ENCODE results near the gene ASZ1.

The ASZ1 gene

DNA sequence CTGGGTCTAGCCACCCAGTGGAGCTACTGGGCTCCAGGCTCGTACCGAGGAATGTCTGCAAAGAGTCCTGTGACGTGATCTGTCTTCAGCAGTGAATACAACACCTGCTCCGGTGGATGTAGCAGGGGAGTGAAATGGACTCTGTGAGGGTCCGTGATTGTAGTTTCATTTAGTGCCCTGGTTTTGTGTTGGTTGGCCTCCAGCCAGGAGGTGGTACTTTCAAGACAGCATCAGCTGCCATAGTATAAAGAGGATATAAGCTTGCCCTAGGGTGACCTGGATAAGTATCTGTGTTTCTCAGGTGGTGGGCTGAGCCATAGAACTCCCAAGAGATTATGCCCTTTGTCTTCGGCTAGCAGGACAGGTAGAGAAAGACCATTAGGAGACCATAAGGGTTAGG lies 79.8 kb downstream of the ASZ1 start:
- TF ChIP-seq, protein P1, sequence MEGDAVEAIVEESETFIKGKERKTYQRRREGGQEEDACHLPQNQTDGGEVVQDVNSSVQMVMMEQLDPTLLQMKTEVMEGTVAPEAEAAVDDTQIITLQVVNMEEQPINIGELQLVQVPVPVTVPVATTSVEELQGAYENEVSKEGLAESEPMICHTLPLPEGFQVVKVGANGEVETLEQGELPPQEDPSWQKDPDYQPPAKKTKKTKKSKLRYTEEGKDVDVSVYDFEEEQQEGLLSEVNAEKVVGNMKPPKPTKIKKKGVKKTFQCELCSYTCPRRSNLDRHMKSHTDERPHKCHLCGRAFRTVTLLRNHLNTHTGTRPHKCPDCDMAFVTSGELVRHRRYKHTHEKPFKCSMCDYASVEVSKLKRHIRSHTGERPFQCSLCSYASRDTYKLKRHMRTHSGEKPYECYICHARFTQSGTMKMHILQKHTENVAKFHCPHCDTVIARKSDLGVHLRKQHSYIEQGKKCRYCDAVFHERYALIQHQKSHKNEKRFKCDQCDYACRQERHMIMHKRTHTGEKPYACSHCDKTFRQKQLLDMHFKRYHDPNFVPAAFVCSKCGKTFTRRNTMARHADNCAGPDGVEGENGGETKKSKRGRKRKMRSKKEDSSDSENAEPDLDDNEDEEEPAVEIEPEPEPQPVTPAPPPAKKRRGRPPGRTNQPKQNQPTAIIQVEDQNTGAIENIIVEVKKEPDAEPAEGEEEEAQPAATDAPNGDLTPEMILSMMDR (IDR thresholded peaks at IDR 0.05; ENCODE audit: low read depth, low read length): no peak

DNA sequence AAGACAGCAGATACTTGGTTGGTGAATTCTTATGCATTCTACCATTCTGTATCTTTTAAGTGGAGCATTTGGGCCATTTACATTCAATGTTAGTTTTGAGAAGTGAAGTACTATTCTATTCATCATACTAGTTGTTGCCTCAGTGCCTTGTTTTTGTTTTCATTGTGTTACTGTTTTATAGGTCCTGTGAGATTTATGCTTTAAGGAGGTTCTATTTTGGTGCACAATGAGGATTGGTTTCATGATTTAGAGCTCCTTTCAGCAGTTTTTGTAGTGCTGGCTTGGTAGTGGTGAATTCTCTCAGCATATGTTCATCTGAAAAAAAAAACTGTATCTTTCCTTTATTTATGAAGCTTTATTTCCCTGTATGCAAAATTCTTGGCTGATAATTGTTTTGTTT lies 81.1 kb downstream of the ASZ1 start:
- no peak overlapping the region for H3K4me3 ChIP-seq (ENCODE audit: low read depth, low read length)
- TF ChIP-seq, protein P1 (IDR thresholded peaks at IDR 0.05; ENCODE audit: low read depth, low read length): no peak

More for the DNA sequence above, 79.8 kb downstream of the ASZ1 start:
- H3K4me3 ChIP-seq (ENCODE audit: low read depth, low read length): no peak overlapping the region

DNA sequence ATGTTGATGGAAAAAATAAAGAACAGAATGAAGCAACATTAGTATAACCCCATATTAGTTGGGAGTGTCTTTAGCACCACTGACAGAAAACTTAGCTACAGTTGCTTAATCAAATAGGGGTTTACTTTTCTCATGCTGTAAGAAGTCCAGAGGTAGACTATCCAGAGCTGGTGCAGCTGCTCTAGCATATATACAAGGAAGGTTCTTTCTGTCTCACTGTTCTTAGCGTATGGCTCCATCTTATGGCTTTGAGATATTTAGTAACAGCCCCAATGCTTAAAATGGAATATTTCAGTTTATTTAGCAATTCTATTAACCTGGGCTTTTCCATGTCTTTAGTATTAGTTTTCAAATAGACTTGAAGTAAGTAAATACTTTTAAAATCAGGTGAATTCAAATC lies 89.3 kb downstream of the ASZ1 start:
- no peak overlapping the region for H3K4me3 ChIP-seq (ENCODE audit: low read depth, low read length)
- TF ChIP-seq, protein P1 (IDR thresholded peaks at IDR 0.05; ENCODE audit: low read depth, low read length): no peak

DNA sequence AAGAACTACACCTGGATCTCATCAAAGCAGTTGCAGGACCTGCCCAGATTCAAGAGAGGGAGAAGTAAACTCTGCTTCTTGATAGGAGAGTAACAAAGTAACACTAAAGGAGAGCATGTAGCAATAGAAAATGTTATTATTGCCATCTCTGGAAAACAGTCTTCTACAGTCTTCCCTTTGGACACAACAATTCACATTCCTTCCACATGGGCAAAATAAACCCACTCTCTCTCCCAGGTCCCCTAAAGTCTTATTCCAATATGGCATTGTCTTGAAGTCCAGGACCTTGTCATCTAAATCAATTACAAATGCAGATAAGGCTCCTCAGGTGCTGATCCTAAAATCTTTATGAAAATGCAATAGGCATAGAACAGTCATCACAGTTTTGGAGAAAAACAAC lies 94.1 kb downstream of the ASZ1 start:
- TF ChIP-seq, protein P1 (IDR thresholded peaks at IDR 0.05; ENCODE audit: low read depth, low read length): no peak
- no peak overlapping the region for H3K4me3 ChIP-seq (ENCODE audit: low read depth, low read length)

DNA sequence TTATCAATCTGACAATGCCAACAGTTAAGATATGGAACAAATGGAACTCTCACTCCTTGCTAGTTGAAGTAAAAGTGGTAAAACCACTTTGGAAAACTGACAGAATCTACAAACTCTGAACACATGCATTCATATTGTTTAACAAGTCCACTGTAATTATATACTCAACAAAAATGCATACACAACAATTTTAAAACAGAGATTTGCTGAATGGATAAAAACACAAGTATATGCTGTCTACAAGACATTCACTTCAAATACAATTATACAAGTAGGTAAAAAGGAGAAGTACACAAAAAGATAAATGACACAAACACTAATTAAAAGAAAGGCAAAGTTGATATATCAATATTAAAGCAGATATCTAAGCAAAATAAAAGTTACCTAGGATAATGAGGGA lies 95.3 kb downstream of the ASZ1 start:
- H3K4me3 ChIP-seq (ENCODE audit: low read depth, low read length): no peak overlapping the region
- TF ChIP-seq, protein P1 (IDR thresholded peaks at IDR 0.05; ENCODE audit: low read depth, low read length): no peak

DNA sequence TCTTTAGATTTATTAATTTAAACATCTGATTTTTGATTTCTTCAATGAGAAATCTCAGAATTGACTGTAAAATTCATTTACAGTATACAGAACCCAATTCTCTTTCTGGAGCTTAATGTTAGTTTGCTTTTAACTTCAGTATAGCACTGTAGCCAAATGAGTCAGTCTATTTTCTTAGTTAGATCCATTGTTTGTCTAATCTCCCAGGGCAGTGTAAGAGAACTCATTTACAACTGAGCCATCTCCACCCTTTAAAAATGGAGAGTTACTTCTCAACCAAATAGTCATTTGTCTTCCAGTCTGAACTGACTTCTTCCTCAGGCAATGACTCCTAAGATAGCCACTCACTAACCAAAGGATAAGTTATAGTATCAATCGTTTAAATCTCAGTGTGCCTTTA lies 101.5 kb downstream of the ASZ1 start:
- no peak overlapping the region for H3K4me3 ChIP-seq (ENCODE audit: low read depth, low read length)
- TF ChIP-seq, protein P1 (IDR thresholded peaks at IDR 0.05; ENCODE audit: low read depth, low read length): no peak

DNA sequence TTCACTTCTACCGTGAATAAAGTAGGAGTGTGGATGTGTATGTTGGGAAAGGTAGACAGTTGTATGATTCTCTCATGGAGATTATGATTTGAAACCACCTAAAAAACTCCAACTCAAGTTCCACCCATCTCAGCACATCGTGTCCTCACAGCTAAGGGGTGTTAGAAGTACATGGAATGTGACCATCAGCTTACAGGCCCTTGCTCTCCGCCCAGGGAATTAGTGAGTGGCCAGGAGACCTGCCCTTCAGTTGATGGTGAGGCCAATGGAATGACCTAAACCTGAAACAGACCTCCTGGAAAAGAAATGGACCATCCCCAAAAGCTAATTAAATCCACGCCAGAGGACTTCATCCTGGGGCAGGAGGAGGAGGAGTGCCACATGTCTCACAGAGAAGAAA lies 102.3 kb downstream of the ASZ1 start:
- TF ChIP-seq, protein P1 (IDR thresholded peaks at IDR 0.05; ENCODE audit: low read depth, low read length): no peak
- no peak overlapping the region for H3K4me3 ChIP-seq (ENCODE audit: low read depth, low read length)

All from WI38 (cell line).